ENCODE measurements around the gene SPDYE16.
"Not testable (repeated sequence)": the region's sequence is repeated elsewhere in the genome, so short reads cannot be mapped to it uniquely, and the experiment has no call there.

The SPDYE16 gene

DNA sequence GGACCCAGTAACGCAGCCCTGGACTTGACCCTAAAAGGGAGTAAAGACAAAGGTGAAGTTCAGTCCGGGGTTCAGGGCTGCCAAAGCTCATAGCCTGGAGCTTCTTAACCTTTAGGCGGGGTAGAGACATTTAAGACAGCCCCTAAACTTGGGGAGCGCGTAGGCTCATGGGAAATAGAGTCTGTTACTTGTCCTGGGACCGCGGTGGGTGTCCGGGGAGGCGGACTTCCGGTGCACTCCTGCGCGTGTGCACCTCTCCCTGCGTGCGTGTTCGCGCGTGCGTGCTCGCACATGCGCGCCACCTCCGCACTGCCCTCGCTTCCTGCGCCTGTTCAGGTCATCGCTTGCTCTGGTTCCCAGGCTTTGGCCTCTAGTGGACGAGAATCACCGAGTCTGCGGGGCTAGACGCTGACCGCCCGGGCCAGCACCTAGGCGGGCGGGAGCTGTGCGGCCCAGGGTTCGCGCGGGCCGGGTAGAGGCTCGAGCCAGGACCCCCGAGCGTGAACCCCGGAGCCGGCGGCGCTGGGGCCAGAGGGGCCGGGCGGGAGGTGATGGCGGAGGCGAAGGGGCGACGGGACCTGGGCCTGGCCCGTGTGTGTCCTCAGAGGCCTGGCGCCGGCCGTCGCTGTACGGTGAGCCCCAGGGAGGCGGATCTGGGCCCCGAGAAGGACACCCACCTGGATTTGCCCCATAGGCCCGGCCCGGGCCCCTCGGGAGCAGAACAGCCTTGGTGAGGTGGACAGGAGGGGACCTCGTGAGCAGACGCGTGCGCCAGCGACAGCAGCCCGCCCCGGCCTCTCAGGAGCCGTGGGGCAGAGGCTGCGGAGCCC lies 6.1 kb upstream of the SPDYE16 start:
- DNase-seq (ENCODE audit: low read depth): peak; percentile 73

DNA sequence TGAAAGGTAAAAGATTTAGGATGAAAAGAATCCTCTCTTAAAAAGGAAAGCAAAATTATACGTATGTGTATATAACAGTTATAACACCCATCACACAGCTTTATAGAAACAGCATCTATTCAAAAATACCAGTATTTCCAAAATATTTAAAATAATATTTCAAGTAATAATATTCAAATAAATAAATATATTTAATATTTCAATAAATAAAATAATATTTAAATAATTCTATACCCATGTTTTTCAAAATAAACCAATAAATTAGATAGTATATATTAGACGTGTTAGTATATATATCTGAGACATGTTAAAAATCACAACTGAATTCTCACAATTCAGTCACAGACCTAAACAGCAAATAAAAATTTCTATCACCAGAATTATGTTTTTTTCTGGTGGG lies 11.5 kb downstream of the SPDYE16 start:
- not testable (repeated sequence) for DNase-seq (ENCODE audit: low read depth)

DNA sequence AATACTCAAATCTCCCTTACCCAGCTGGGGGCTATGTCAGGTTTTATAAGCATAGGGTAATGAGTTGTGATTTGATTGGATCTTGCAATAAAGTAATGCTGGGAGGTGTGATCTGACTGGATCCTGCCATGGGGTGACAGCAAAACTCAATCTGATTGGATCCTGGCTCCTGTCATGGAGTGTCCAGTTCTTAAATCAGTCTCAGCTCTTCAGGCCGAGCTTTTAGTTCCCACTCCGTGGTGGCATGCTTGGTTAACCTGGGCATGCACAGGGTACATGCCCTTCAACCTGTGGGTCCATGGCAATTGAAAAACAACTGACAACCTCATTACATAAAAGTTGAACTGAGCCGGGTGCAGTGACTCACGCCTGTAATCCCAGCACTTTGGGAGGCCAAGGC lies 16.9 kb downstream of the SPDYE16 start:
- not testable (repeated sequence) for DNase-seq (ENCODE audit: low read depth)

DNA sequence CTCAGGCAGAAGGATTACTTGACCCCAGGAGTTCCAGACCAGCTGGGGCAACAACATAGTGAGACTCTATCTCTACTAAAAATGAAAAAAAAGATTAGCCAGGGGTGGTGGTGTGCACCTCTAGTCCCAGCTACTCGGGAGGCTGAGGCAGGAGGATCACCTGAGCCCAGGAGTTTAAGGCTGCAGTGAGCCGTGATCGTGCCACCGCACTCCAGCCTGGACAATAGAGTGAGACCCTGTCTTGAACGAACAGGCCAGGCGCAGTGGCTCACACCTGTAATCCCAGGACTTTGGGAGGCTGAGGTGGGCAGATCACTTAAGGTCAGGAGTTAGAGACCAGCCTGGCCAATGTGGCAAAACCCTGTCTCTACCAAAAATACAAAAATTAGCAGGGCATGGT lies 26.2 kb downstream of the SPDYE16 start:
- not testable (repeated sequence) for DNase-seq (ENCODE audit: low read depth)

DNA sequence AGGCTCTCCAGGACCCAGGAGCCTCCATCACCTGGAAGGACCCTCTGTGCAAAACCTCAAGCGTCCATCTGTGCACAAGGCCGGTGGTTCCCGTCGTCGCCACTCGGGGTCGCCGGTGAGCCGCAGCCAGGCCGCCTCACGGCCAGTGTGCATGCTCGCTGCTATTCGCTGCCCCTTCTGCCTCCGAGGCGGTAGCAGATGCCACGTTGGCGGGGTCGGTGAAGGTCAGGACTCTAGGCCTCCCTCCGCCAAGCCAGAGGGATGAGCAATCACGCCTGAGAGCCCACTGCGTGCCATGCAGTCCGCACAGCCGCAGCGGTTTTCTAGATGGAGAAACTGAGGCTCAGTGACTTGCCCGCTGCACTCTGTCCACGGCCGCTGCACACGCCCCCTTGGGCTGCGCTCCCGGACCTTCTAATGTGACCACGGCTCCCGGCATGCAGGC lies 27.1 kb downstream of the SPDYE16 start:
- no peak for DNase-seq (ENCODE audit: low read depth)

DNA sequence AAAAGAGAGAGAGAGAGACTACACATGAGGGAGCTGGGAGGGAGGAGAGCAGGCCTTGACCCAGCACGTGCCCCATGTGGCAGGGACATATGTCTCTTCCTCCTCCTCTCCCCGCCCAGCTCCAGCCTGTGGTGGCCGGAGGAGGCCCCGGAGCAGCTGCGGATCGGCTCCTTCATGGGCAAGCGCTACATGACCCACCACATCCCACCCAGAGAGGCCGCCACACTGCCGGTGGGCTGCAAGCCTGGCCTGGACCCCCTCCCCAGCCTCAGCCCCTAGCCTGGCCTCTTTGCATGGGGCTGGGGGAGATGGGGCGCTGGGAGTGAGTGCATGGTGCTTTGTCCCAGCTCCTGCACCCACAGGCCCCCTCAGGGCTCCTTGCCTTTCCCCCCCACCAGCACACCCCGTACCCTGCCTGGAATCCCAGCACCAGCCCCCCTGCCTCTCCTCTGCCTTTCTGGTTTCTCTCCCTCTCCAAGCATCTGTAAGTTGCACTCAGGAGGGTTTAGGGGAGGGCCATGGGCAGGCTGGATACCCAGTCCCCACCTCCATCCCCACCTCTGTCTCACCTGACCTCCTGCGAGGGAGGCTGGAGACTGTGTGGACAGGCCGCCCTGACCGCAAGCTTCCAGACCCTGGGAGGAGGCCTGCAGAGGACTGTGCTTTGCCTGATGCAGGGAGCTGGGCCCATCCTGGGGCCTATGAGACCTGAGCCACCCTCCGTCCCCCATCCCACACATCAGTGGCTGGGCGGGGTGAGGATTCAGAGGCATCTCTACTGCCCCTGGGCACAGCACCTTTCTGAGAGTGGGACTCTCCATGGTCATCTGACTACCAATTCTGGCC lies 27.9 kb downstream of the SPDYE16 start:
- DNase-seq (ENCODE audit: low read depth): no peak

DNA sequence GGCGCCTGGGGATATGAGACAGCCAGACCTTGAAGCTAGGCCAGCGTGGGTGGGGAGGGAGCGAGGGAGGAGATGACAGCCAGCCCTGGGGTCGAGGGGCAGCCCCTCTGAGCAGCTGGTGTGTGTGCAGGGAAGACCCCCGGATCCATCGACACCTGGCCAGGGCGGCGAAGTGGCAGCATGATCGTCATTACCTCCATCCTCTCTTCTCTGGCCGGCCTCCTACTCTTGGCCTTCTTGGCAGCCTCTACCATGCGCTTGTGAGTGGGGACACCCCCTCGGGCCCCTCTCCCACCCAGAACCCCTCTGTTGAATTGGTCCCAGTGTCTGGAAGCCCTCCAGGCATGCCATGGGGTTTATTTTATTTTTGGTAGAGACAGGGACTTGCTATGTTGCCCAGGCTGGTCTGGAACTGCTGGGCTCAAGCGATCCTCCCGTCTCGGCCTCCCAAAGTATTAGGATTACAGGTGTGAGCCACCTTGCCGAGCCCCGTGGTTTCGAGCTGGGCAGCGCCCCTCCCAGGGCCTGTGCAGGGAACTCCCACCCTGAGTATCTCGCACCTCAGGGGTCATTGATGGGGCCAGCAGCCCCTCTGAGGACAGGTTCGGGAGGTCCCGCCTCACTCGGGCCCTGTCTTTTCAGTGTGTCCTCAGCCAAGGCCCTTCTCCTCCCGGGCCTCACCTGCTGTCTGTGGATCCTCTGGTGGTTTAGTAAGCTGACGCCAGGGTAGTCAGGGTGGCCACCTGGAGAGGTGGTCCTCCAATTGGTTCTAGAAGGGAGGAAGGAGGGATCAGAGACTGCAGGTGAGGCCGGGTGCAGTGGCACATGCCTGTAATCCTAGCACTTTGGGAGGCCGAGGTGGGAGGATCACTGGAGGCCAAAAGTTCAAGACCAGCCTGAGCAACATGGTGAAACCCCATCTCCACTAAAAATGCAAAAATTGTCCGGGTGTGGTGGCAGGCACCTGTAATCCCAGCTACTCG lies 29.0 kb downstream of the SPDYE16 start:
- DNase-seq (ENCODE audit: low read depth): no peak

DNA sequence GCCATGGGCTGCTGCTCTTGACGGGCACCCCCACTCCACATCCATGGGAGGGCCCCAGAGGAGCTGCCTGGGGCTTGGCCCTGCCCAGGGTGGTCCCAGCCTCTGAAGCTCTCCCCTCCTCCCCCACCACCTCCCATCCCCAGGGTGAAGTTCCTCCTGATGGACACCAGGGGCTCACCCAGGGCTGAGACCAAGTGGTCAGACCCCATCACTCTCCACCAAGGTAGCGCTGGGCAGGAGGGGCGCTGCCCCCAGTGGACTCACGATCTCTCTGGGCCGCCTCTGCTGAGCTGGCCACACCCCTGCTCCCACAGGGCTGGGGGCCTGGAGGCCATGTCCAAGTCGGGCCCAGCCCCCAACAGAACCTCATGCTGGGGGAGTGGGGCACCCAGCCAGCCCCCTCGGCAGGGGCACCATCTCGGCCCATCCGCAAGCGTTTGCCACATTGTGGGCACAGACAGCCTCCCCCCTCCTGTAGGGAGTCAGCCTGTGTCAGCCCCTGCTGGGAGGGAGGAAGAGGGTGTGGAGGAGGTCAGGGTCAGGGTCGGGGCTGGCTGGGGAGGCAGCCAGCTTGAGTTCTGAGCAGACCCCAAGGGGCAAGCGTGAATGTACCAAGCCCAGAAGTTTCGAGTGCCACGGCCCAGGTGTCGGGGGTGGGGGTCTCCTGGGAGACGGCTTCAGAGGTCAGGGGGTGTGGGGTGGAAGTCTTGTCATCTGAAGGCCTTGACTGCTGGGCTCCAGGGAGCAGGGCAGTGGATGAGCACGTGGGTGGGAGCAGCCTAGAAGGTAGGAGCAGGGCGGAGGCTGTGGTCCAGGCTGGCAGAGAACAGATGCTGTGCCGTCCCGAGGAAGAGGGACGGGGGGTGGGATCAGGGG lies 29.9 kb downstream of the SPDYE16 start:
- DNase-seq (ENCODE audit: low read depth): no peak

DNA sequence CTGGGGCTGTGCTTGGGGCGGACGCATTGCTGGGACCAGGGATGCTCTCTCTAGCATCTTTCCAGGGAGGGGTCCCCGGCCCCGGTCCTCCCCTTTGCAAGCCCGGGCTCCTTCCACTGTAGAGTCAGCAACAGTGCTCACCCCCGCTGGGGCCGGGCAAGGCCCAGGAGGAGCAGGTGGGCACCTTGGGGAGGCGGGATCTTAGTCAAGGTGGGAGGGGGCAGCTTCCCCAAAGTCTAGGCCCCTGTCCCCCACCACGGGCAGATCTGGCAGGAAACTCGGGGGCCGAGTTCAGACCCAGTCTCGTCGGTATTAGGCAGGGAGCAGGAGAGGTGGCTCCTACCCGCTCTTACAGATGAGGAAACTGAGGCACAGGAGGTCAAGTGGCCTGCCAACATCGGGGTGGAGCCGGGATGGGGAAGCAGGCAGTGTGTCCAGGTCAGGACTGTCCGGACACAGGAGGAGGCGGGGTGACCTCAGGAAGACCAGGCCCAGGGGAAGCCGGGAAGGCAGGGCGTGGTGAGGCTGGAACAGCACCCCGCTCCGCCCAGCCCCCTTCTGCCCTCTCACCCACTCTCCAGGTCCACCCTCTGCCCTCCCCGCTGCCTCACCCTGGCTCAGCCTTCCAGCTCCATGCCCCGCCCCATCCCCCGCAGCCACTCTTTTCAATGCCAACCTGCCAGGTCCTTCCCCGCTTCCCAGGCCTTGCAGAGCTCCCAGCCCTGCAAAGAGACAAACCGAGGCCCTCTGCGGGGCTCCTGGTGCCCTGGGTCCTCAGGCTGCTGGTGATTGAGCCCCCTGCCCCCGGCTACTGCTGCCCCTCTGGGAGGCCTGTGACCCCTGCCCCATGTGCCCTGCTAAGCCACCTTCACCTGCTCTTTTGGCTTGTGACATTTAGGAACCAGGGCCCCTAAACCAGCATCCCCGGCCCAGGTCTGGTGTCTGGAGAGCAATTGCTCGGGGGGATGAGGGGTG lies 30.9 kb downstream of the SPDYE16 start:
- DNase-seq (ENCODE audit: low read depth): not testable (repeated sequence)

DNA sequence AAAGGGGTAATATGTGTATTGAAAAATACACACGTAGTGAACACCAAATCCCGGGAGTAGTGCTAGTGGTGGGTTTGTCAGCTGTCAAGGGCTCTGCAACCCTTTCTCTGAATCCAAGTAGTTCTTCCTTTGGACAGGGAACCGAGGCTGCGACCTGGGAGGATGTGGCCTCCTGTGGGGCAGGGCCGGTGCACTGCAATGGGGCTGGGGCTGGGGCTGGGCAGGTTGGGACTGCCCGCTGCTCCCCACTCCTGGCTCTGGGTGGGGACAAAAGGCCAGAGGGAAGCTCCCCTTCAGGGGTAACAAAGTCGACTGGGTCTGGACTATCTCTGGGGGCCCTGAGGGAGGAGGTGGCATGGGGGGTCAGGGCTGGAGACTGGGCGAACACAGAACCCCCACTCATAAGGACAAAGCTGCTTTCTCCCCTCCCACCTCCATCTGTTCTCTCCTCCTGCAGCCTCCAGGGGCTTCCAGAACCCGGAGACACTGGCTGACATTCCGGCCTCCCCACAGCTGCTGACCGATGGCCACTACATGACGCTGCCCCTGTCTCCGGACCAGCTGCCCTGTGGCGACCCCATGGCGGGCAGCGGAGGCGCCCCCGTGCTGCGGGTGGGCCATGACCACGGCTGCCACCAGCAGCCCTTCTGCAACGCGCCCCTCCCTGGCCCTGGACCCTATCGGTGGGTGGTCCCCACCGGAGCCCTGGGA lies 31.7 kb downstream of the SPDYE16 start:
- DNase-seq (ENCODE audit: low read depth): not testable (repeated sequence)

DNA sequence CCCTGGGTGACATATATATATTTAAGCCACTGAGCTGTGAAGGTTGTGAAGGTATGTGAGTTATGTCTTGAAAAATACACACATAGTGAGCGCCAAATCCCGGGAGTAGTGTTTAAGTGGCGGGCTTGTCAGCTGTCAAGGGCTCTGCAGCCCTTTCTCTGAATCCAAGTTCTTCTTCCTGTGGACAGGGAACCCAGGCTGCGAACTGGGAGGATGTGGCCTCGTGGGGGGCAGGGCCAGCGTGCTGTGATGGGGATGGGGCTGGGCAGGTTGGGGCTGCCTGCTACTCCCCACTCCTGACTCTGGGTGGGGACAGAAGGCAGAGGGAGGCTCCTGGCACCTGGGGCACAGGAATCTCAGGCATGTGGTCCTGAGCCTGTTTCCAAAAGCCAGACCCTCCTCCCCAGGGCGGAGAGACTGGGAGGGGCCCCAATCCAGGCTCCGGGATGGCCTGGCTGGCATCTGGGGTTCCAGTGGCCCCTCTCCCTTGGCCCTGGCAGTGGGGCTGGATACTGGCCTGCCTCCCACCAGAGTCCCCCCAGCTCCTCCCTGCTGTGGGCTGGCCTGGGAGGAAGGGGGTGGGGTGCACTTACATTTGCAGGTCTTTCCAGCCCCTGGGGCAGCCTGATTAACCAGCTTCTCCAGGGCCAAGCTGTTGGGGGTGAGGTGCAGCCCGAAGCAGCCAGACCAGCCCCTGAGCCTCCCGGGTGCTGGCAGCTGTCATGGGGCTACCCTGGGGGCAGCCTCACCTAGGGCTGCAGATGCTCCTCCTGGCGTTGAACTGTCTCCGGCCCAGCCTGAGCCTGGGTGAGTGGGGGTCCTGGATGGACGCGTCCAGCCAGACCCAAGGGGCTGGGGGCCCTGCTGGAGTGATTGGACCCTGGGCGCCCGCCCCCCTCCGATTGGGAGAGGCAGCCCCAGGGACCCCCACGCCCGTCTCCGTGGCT lies 32.9 kb downstream of the SPDYE16 start, which contains the start of gene UPK3B:
Gene UPK3B, plus strand, starts transcription at position 622 of the 947 bp plus-strand sequence. Its CDS starts 101 bp downstream, at position 723.
- no peak for DNase-seq (ENCODE audit: low read depth)

DNA sequence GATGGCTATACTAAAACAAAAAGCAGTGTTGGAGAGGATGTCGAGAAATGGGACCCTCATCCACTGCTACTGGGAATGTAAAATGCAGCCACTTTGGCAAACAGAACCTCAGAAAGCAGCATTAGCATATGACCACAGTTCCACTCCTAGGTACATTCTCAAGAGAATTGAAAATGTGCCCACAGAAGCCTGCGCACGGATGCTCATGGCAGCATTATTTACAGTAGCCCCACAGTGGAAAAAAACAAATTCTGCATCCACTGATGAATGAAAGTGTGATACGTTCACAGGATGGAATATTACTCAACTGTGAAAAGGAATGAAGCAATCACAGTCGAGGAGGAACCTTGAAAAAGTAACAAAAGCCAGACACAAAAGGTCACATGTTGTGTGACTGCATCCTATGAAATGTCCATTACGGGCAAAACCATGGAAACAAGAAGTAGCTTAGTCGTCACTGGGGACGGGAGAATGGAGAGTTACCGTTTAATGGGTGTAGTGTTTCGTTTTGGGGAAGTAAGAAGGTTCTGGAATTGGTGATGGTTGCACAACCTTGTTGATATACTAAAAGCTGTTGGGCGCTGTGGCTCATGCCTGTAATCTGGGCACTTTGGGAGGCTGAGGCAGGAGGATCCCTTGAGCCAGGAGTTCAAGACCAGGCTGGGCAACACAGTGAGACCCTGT lies 35.2 kb downstream of the SPDYE16 start:
- no peak for DNase-seq (ENCODE audit: low read depth)

DNA sequence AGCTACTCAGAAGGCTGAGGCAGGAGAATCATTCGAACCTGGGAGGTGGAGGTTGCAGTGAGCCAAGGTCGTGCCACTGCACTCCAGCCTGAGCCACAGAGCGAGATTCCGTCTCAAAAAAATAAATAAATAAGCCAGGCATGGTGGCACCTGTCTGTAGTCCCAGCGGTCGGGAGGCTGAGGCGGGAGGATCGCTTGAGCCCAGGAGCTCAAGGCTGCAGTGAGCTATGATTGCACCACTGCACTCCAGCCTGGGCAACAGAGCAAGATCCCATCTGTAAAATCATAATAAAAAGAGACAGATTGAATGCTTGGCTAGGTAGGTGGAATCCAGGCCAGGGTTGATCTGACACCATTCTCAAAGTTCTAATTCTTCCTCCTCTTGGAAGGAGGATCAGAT lies 36.5 kb downstream of the SPDYE16 start:
- DNase-seq (ENCODE audit: low read depth): not testable (repeated sequence)

DNA sequence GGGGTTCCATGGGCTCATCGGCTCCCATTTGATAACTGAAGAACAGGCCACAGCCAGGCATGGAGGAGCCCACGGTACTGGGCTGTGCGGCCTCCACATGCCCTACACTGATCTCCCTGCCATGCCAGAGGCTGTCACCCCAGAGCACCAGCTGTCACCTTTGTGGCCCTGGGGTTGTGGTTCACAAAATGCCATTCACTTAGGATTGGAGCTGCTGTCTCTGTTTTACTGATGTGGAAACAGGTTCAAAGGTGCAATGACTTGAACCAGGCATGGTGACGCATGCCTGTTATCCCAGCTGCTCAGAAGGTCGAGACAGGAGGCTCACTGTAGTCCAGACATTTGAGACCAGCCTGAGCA lies 37.0 kb downstream of the SPDYE16 start:
- DNase-seq (ENCODE audit: low read depth): no peak

DNA sequence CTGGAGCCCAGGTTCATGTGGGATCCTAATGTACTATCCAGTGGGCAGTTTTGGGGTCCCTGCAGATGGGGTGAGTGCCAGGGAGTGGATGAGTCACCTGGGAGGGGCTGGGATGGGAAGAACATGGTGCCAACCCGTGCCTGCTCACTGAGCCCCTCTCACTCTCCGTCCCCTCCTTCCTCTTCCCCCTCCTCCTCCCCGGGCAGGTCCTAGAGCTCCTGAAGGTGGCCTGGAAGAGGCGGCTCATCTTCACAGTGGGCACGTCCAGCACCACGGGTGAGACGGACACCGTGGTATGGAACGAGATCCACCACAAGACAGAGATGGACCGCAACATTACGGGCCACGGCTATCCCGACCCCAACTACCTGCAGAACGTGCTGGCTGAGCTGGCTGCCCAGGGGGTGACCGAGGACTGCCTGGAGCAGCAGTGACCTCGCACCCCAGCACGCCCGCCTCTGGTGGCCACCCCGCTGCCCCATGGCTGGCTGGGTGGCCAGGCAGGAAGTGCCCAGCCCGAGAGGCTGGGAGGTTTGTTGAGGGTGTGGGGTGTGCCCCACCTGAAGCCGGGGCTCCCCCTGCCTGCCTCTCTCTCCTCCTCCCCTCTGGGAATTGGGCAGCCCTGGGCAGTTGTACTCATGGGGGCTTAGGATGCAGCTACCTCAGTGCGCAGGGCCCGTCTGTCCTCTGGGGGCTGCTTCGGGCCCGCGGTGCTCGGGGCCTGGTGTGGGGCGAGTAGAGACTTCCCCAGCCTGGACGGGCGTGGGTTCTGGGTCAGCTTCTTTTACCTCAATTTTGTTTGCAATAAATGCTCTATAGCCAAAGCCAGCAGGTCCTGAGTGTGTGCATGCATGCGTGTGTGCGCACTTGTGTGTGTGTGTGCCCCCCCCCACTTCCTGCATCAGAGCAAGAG lies 37.7 kb downstream of the SPDYE16 start:
- DNase-seq (ENCODE audit: low read depth): no peak
